Skeletal muscle satellite cell (primary cell): ENCODE measurements around the gene ZBTB47. TPM values are rescaled to one million over a fixed set of nuclear protein-coding genes. Genes with fewer than 3 reads are reported as not detected.
A peak's percentile ranks its signal among the peaks of the same experiment; 100 is the strongest.

ENCODE experiments used
- H3K27me3 ChIP-seq: 2 replicates; pipeline ENCODE4 v1.7.0; 2013; ENCODE audit warnings: low read length; ENCODE audit not compliant: control insufficient read depth, insufficient read depth
- H3K36me3 ChIP-seq: 2 replicates; pipeline ENCODE4 v1.7.0; 2013; ENCODE audit warnings: mild to moderate bottlenecking, control low read depth, low read length; ENCODE audit not compliant: insufficient read depth
- H3K4me1 ChIP-seq: 2 replicates; pipeline ENCODE4 v1.7.0; 2013; ENCODE audit warnings: low read length; ENCODE audit not compliant: control insufficient read depth, insufficient read depth
- H3K4me2 ChIP-seq: 2 replicates; pipeline ENCODE4 v1.7.0; 2013; ENCODE audit warnings: mild to moderate bottlenecking, low read length
- H3K4me3 ChIP-seq: 2 replicates; pipeline ENCODE4 v1.7.0; 2013; ENCODE audit warnings: low read length
- H3K9ac ChIP-seq: 2 replicates; pipeline ENCODE4 v1.7.0; 2013; ENCODE audit warnings: mild to moderate bottlenecking, low read depth, low read length, moderate library complexity
- H3K9me3 ChIP-seq: replicated peaks from 2 replicates; pipeline ENCODE4 v1.7.0; 2013; ENCODE audit warnings: mild to moderate bottlenecking, control low read depth, low read length
- total RNA-seq: library from RNA; depleted of rRNA; stranded (reverse); fragments of >200 nt; gene quantifications from 2 replicates; pipeline ENCODE4 v1.2.3, GENCODE V29; 2012; rRNA removed

Gene ZBTB47
- 14.2 and 18.1 TPM in 2 replicates for total RNA-seq

DNA sequence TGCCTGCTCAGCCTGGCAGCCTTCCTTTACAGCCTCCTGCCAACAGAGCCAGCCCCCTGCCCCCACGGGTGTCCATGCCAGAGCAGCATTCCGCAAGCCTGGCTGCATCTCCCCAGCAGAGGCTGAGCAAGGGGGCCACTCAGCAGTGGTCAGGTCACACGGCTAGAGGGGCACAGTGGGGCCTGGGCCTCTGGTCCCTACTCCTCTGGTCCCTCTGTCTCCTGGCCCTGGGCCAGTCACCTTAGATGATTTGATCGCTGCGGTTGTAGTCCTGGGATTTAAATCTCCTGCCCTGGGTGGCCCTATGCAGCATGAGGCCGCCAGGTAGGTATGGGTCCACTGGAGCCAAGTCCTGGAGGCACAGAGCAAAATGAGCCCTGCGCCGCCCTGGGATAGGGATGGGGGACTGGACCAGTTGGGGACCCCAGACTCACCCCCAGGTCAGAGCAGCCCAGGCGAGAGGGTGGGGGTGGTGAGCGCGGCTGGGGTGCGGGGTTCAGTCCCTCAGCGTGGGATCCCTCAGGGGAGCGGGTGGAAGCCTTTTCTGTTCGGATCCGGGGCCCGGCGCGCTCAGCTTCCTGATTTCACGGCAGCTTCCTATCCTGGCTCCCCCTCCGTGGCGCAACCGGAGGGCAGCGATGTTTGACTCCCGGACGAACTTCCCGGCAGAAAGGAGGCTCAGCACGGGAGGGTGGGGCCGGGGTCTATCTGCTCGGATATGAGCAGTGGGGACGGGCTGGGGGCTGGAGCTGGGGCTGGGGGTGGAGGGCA, at the start of gene ZBTB47:
Gene ZBTB47 (plus strand): TSS at position 138 of the 771 bp plus-strand sequence. CDS start 4,659 bp downstream, outside the sequence.
- Histone ChIP-seq H3K9ac (peak within 1 kb of the TSS; percentile 94), H3K9me3 (no peaks in the 10 kb centered on the region), H3K4me3 (peak within 1 kb of the TSS; percentile 87), H3K27me3 (no peaks in the 10 kb centered on the region), H3K36me3 (peaks cover 27% of the 10 kb centered on the region), H3K4me1 (peaks cover 56% of the 10 kb centered on the region), H3K4me2 (peak within 1 kb of the TSS; percentile 99)

DNA sequence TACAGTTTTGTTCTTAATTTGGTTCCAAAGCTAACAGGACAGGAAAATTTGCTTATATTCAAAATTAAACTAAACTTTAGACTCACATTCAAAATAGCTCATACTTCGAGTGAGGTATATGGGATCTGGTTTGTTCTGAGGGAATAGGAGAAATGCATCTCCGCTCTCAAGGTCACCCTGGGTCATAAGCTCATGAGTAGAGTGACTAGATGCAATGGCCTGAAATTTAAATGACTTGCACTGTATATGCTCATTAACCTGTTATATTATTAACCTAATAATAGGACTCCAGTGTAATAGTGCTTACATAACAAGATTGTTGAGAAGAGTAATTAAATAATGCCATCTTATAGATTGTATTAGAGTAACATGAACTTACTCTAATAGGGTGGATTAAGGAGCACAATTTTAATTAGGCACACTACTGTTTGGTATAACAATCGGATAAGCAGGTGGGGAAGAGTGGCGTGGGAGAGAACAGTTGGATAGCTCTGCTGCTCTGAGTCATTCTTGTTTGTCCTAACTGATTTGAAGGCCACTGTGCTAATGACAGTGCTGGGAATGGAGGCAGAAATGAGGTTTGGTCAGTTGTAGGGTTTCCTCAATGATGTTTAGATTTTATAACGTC, 47.8 kb upstream of the ZBTB47 start:
- Histone ChIP-seq H3K27me3 (no peaks in the 10 kb centered on the region), H3K4me3 (no peak overlapping the region), H3K9ac (no peak overlapping the region), H3K4me1 (peaks cover 21% of the 10 kb centered on the region), H3K4me2 (peak overlapping the region; percentile 12), H3K9me3 (no peaks in the 10 kb centered on the region), H3K36me3 (peaks cover 23% of the 10 kb centered on the region)

- peaks cover 28% of the 10 kb centered on the region for H3K36me3 ChIP-seq
Observed at GRCh38 chr3:42608581-42608980, 44.9 kb upstream of the ZBTB47 start.

GRCh38 chr3:42610976-42611375, 42.5 kb upstream of the ZBTB47 start:
- H3K36me3 ChIP-seq: peaks cover 21% of the 10 kb centered on the region
- H3K9ac ChIP-seq: no peak overlapping the region
- H3K9me3 ChIP-seq: no peaks in the 10 kb centered on the region
- no peak overlapping the region for H3K4me3 ChIP-seq
- H3K27me3 ChIP-seq: no peaks in the 10 kb centered on the region
- no peak overlapping the region for H3K4me2 ChIP-seq
- H3K4me1 ChIP-seq: peaks cover 3% of the 10 kb centered on the region

More at GRCh38 chr3:42608581-42608980, 44.9 kb upstream of the ZBTB47 start:
- Histone ChIP-seq H3K4me1 (peaks cover 11% of the 10 kb centered on the region), H3K27me3 (no peaks in the 10 kb centered on the region), H3K4me2 (no peak overlapping the region), H3K9ac (no peak overlapping the region), H3K9me3 (no peaks in the 10 kb centered on the region), H3K4me3 (no peak overlapping the region)

DNA sequence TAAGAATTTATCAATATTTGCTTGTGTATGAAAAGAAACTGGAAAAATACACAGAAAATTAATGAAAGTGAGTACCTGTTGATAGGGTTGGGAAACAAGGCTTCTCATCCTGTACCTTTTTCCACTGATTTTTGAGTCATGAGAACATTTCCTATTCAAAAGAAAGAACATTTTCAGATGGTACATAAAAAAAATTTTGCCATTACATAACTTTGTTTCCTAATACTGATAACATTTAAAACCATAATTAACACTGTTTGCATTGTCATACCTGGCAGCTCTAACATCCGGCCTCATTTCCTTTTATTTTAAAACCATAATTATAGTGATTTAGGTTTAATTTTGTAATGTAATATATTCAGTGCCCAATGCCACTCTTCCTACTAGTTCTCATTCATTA, 41.3 kb upstream of the ZBTB47 start:
- H3K4me2 ChIP-seq: no peak overlapping the region
- H3K9me3 ChIP-seq: no peaks in the 10 kb centered on the region
- H3K36me3 ChIP-seq: peaks cover 16% of the 10 kb centered on the region
- no peaks in the 10 kb centered on the region for H3K27me3 ChIP-seq
- H3K4me3 ChIP-seq: no peak overlapping the region
- H3K4me1 ChIP-seq: peaks cover 2% of the 10 kb centered on the region
- H3K9ac ChIP-seq: no peak overlapping the region

DNA sequence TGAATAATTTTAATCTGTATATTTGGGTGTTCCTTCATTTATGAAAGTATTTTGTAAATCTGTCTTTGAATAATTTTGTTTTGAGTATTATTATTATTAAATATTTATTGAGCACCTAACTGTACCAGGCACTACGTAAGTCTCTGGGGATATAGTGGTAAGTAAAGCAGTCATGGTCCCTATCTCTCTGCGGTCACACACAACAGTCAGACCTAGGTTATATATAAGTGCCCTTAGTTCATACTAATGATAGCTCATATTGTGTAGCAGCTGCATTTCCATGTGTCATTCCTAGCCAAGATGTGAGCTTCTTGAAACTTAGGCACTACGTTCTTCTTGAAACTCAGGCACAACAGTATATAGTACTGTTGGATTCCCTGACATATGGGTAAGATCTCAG, 40.6 kb upstream of the ZBTB47 start:
- Histone ChIP-seq H3K4me2 (no peak overlapping the region), H3K36me3 (peaks cover 14% of the 10 kb centered on the region), H3K4me3 (no peak overlapping the region), H3K27me3 (no peaks in the 10 kb centered on the region), H3K9me3 (no peaks in the 10 kb centered on the region), H3K9ac (no peak overlapping the region), H3K4me1 (peaks cover 2% of the 10 kb centered on the region)

- H3K27me3 ChIP-seq: no peaks in the 10 kb centered on the region
- H3K36me3 ChIP-seq: peaks cover 10% of the 10 kb centered on the region
- no peaks in the 10 kb centered on the region for H3K9me3 ChIP-seq
- no peak overlapping the region for H3K4me2 ChIP-seq
- H3K4me1 ChIP-seq: peaks cover 2% of the 10 kb centered on the region
- H3K9ac ChIP-seq: no peak overlapping the region
- no peak overlapping the region for H3K4me3 ChIP-seq
Observed at GRCh38 chr3:42613462-42613861, 40.0 kb upstream of the ZBTB47 start.

DNA sequence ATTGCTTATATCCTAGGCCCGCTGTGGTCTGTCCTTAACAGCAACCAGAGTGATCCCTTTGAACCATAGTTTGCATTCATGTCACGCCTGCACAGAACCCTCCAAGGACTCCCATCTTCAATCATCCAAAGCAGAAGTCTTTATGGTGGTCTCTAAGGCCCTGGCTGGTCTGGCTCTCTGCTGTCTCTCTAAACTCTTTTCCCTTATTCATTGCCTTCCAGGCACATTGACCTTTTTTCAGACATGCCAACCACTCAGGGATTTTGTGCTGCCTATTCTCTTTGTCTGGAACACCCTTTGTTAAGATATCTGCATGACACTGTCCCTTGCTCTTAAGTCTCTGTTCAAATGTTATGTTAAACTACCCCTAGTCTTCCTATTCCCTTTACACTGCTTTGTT, 21.9 kb upstream of the ZBTB47 start:
- no peak overlapping the region for H3K4me2 ChIP-seq
- no peak overlapping the region for H3K9ac ChIP-seq
- H3K27me3 ChIP-seq: no peaks in the 10 kb centered on the region
- no peaks in the 10 kb centered on the region for H3K9me3 ChIP-seq
- H3K36me3 ChIP-seq: peaks cover 76% of the 10 kb centered on the region
- H3K4me1 ChIP-seq: no peaks in the 10 kb centered on the region
- H3K4me3 ChIP-seq: no peak overlapping the region

DNA sequence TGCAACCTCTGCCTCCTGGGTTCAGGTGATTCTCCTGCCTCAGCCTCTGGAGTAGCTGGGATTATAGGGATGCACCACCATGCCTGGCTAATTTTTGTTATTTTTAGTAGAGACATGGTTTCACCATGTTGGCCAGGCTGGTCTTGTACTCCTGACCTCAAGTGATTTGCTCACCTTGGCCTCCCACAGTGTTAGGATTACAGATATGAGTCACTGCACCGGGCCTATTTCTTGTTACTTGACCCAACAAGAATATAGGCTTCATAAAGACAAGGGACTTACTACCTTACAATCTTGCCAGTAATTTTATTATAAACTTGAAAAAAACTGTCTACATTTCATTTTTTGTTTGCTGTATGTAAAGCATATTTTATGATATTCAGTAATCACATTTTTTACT, 21.4 kb upstream of the ZBTB47 start:
- Histone ChIP-seq H3K4me2 (no peak overlapping the region), H3K9ac (no peak overlapping the region), H3K4me1 (no peaks in the 10 kb centered on the region), H3K27me3 (no peaks in the 10 kb centered on the region), H3K4me3 (no peak overlapping the region), H3K36me3 (peaks cover 81% of the 10 kb centered on the region), H3K9me3 (no peaks in the 10 kb centered on the region)

DNA sequence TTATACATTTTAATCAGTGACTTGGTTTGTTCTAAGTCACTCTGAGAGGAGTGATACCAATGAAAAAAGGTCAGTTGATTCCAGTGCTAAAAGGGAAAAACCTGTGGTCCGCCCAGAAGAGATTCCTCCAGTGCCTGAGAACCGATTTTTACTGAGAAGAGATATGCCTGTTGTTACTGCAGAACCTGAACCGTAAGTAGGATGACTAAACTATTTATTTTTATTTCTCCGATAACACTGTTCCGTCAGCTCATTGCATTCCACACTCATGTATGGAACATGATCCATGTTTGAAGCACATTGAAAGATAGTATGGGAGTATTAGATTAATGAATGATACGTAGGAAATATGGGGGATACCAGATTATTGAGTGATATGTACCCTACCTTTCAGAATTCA, 20.0 kb upstream of the ZBTB47 start:
- H3K4me2 ChIP-seq: no peak overlapping the region
- H3K4me1 ChIP-seq: no peaks in the 10 kb centered on the region
- no peak overlapping the region for H3K4me3 ChIP-seq
- no peaks in the 10 kb centered on the region for H3K27me3 ChIP-seq
- H3K36me3 ChIP-seq: peaks cover 88% of the 10 kb centered on the region
- no peaks in the 10 kb centered on the region for H3K9me3 ChIP-seq
- H3K9ac ChIP-seq: no peak overlapping the region

DNA sequence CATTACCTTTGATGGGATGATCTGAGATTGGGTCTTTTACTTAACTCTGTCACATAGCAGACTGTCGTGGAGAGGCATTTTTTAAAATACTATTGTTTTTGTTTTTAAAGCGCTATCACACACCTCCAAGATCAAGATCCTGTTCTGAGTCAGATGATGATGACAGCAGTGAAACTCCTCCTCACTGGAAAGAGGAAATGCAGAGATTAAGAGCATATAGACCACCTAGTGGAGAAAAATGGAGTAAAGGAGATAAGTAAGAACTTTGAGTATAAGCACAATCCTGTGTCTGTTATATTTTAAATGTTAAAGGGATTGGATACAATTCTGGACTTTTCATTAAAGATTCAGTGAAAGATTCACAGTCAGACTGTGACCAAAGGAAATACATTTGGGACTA, 18.4 kb upstream of the ZBTB47 start:
- H3K4me3 ChIP-seq: no peak overlapping the region
- no peaks in the 10 kb centered on the region for H3K4me1 ChIP-seq
- no peaks in the 10 kb centered on the region for H3K9me3 ChIP-seq
- peaks cover 95% of the 10 kb centered on the region for H3K36me3 ChIP-seq
- no peaks in the 10 kb centered on the region for H3K27me3 ChIP-seq
- no peak overlapping the region for H3K9ac ChIP-seq
- no peak overlapping the region for H3K4me2 ChIP-seq

GRCh38 chr3:42637001-42637400, 16.5 kb upstream of the ZBTB47 start:
- Histone ChIP-seq H3K36me3 (peaks cover 91% of the 10 kb centered on the region), H3K4me2 (no peak overlapping the region), H3K27me3 (no peaks in the 10 kb centered on the region), H3K9ac (no peak overlapping the region), H3K4me3 (no peak overlapping the region), H3K4me1 (no peaks in the 10 kb centered on the region), H3K9me3 (no peaks in the 10 kb centered on the region)
